GM12872 (cell line): ENCODE measurements around the gene CAPS2.

Source experiments
- CTCF ChIP-seq: IDR thresholded peaks from 3 replicates; pipeline ENCODE4 v1.5.1; 2011; ENCODE audit warnings: low read depth, mild to moderate bottlenecking, low read length, moderate library complexity; ENCODE audit not compliant: insufficient read depth

Gene CAPS2

GRCh38 chr12:75288860-75289259 lies 41.3 kb downstream of the CAPS2 start:
- TF ChIP-seq CTCF = no peak

GRCh38 chr12:75275702-75276101 lies 54.4 kb downstream of the CAPS2 start:
- no peak for TF ChIP-seq CTCF

- no peak for TF ChIP-seq CTCF
Observed at GRCh38 chr12:75271576-75271975, 58.5 kb downstream of the CAPS2 start.

DNA sequence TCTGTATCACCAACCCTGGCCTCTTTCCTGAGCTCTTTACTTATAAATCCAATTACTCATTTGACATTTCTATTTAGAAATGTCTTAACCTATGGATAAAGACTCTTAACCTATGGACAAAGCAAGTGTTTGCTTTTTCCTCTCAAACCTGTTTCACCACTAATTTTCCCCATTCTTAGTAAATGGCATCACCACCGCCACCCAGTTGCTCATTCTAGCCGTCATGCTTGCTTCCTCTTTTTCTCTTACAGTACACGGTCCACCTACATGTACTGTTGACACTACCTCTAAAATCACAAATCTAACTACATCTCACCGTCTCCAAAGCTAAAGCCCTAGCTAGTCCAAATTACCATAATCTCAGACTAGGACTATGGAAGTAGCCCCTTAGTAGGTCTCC lies 60.0 kb downstream of the CAPS2 start:
- no peak for TF ChIP-seq CTCF

DNA sequence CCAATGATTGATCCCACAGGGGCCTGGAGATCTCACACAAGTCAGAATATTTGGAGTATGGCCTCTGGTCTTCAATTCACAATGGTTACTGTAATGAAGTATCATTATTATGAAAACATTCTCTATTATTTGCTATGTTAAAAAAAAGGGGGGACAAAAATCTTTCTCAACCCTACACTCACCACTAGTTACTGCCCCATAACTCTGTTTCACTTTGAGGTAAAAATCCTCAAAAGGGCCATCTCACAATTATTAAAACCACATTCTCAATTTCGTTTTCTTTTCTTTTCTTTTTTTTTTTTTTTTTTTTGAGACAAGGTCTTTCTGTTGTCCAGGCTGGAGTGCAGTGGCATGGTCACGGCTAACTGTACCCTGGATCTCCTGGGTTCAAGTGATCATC lies 60.9 kb downstream of the CAPS2 start:
- no peak for TF ChIP-seq CTCF

DNA sequence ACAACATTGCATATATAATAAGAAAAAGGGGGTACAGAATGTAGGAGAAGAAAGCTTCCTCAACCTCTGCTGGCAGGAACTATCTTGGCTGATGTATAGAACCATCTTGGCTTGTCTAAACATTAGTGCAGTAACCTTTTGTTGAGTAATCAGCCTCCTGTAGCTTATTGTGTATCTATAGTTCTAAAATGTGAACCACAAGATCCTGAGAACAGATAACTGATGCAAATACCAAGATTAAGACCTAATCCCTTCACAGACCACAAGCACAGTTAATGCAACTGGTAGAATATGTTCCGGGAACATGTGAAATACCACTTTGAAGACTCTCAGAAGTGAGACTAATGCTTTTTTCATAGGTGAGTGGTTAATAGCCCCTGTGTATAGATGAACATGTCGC lies 69.8 kb downstream of the CAPS2 start:
- no peak for TF ChIP-seq CTCF

- TF ChIP-seq CTCF = no peak
Observed at GRCh38 chr12:75259143-75259542, 71.0 kb downstream of the CAPS2 start.

DNA sequence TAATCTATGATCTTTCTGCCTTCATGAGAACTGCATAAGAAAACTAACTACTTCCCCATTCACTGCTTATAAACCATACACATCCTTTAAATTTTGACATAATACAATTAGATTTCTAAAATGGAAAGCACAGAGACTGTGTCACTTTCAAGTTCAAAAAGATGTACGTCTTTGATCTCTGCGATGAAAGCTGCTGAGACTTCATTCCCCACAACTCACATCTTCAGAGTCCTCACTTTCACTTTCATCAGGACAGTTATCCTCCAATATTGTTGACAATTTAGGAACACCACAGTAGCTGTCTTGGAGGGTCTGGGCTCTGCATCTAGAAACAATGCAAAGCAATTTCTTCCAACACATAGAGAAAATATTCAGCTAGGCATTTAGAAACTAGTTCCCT lies 72.6 kb downstream of the CAPS2 start:
- TF ChIP-seq CTCF = no peak
